ENCODE measurements around the gene ASB13. TPM values are rescaled to one million over a fixed set of nuclear protein-coding genes. Genes with fewer than 3 reads are reported as not detected.

The ASB13 gene
- total RNA-seq, 1 experiment from 2014 or later: 13.8 TPM

- Histone ChIP-seq H3K14ac (ENCODE audit: insufficient read depth, low read length) (no peak overlapping the region), H2AK5ac (ENCODE audit: insufficient read length, low read length) (no peak overlapping the region), H3K79me2 (ENCODE audit: insufficient read depth, low read length) (no peaks in the 10 kb centered on the region), H2BK15ac (ENCODE audit: low read depth, low read length) (no peak overlapping the region), H3K79me1 (ENCODE audit: insufficient read depth, low read depth, low read length, poor library complexity, severe bottlenecking) (no peaks in the 10 kb centered on the region), H4K91ac (ENCODE audit: insufficient read length, low read depth, low read length) (no peak overlapping the region), H3K4me1 (ENCODE audit: insufficient read depth, low read length) (peaks cover 3% of the 10 kb centered on the region; the same call in 1 of the 2 replicates), H2AFZ (ENCODE audit: low read length) (no peak overlapping the region), H3T11ph (ENCODE audit: low read length) (no peak overlapping the region), H4K8ac (replicated peaks; ENCODE audit: insufficient read length, low read depth, low read length) (no peak overlapping the region), H3K4me2 (ENCODE audit: insufficient read depth, insufficient read length, low read length) (no peak overlapping the region), H3K18ac (ENCODE audit: insufficient read length, low read depth, low read length) (no peak overlapping the region), H3K27me3 (ENCODE audit: insufficient read depth, low read length) (no peaks in the 10 kb centered on the region), H3K9me3 (ENCODE audit: control insufficient read depth, low read depth, low read length) (no peaks in the 10 kb centered on the region), H3K9ac (ENCODE audit: extremely low read depth, insufficient read length, low read length) (no peak overlapping the region), H3K27ac (ENCODE audit: insufficient read length, low read depth, low read length) (no peak overlapping the region), H2BK5ac (ENCODE audit: insufficient read length, low read length) (no peak overlapping the region), H2BK12ac (ENCODE audit: insufficient read length, low read depth, low read length) (no peak overlapping the region), H3K23me2 (ENCODE audit: insufficient read length, low read depth, low read length, poor library complexity, severe bottlenecking) (no peaks in the 10 kb centered on the region), H4K5ac (ENCODE audit: insufficient read length, low read depth, low read length) (no peak overlapping the region), H2BK20ac (ENCODE audit: low read depth, low read length, poor library complexity, severe bottlenecking) (no peak overlapping the region), H3K23ac (ENCODE audit: insufficient read length, low read depth, low read length) (no peak overlapping the region), H4K20me1 (ENCODE audit: control insufficient read depth, insufficient read depth, insufficient read length) (no peaks in the 10 kb centered on the region), H3K4ac (ENCODE audit: low read depth, low read length) (no peak overlapping the region), H2BK120ac (ENCODE audit: low read depth, low read length, poor library complexity, severe bottlenecking) (no peak overlapping the region), H3K56ac (ENCODE audit: insufficient read length, low read depth, low read length) (no peak overlapping the region)
- WGBS (ENCODE audit: extremely low coverage, insufficient read length, low lambda C conversion rate): no CpG with 5 or more reads among the region's 16 CpGs
- DNase-seq: peak; percentile 47
- no peaks in the 10 kb centered on the region for H3K36me3 Mint-ChIP-seq (ENCODE audit: insufficient read depth in 1 of 3, low read depth in 3 of 3)
- no peak overlapping the region; a peak in 1 of 5 replicates for H3K4me3 Mint-ChIP-seq
- H3K9me3 Mint-ChIP-seq: no peaks in the 10 kb centered on the region; a peak in 2 of 5 replicates
- peaks cover 54 to 62% of the 10 kb centered on the region in 2 experiments for H3K4me1 Mint-ChIP-seq
- peak overlapping the region in 2 of 3 experiments; percentile 22 to 29; a peak in 4 of 7 replicates for H3K27ac Mint-ChIP-seq
- peaks cover 10% of the 10 kb centered on the region for H3K27me3 Mint-ChIP-seq (ENCODE audit: low read depth)
- peak; percentile 34; the same call in 2 of the 3 replicates for TF ChIP-seq CTCF (conservative IDR thresholded peaks at IDR 0.05)
These were observed 76.5 kb downstream of the ASB13 start for GRCh38 chr10:5589661-5590511.
